Type B pancreatic cell (in vitro differentiated cells): ENCODE data around the gene NKIRAS1. TPM values are rescaled to one million over a fixed set of nuclear protein-coding genes. Genes with fewer than 3 reads are reported as not detected.

ENCODE experiments used
- DNase-seq: peaks from one replicate; pipeline ENCODE4 v3.0.0; 2021; ENCODE audit warnings: mixed read lengths; ENCODE audit not compliant: unreplicated experiment; ENCODE audit errors: extremely low spot score
- H3K27ac Mint-ChIP-seq: 2 replicates; pipeline ENCODE4 v1.8.0; 2021; ENCODE audit warnings: mild to moderate bottlenecking, mixed read lengths
- H3K27me3 Mint-ChIP-seq: 2 replicates; pipeline ENCODE4 v1.8.0; 2021; ENCODE audit warnings: mixed read lengths
- H3K36me3 Mint-ChIP-seq: 2 replicates; pipeline ENCODE4 v1.8.0; 2021; ENCODE audit warnings: mixed read lengths
- H3K4me1 Mint-ChIP-seq: one replicate; pipeline ENCODE4 v1.8.0; 2021; ENCODE audit warnings: mixed read lengths; ENCODE audit not compliant: unreplicated experiment
- H3K4me3 Mint-ChIP-seq: 2 replicates; pipeline ENCODE4 v1.8.0; 2021; ENCODE audit warnings: mild to moderate bottlenecking, mixed read lengths
- H3K9me3 Mint-ChIP-seq: 2 replicates; pipeline ENCODE4 v1.8.0; 2021; ENCODE audit warnings: mixed read lengths
- total RNA-seq: library from RNA; stranded (reverse); gene quantifications from 2 replicates; pipeline ENCODE4 v1.2.1, GENCODE V29; 2021; ENCODE audit warnings: low replicate concordance
- TF ChIP-seq, protein P1 (sequence below): fragments of 200-600 bp; sonication (generic); conservative IDR thresholded peaks from 2 replicates; pipeline ENCODE4 v1.5.0; 2021; ENCODE audit warnings: antibody characterized with exemption, mild to moderate bottlenecking

NKIRAS1 gene
- total RNA-seq, 1 donor from 2014 or later: 10.8 TPM

DNA sequence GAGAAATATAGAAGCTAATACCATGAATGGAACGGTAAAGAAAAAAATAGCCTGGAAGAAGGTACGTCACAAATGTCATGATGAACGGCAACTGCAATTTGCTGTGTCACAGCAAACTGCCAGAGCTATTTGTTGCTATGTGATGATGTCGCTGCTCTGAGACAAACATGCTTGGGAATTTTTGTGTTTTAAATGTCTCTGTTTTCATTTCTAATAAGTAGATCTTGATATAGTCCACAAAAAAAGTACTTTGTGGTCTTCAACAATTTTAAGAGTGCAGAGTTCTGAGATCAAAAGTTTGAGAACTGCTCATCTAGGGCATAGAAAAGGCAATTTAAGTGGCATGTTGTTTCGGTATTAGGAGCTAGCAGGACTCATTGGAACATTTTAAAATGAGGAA lies 24.0 kb upstream of the NKIRAS1 start:
- Mint-ChIP-seq H3K4me1 (peaks cover 17% of the 10 kb centered on the region), H3K27ac (no peak overlapping the region), H3K27me3 (peaks cover 18% of the 10 kb centered on the region), H3K4me3 (no peak overlapping the region), H3K36me3 (no peaks in the 10 kb centered on the region), H3K9me3 (peaks cover 4% of the 10 kb centered on the region)
- TF ChIP-seq, protein P1, sequence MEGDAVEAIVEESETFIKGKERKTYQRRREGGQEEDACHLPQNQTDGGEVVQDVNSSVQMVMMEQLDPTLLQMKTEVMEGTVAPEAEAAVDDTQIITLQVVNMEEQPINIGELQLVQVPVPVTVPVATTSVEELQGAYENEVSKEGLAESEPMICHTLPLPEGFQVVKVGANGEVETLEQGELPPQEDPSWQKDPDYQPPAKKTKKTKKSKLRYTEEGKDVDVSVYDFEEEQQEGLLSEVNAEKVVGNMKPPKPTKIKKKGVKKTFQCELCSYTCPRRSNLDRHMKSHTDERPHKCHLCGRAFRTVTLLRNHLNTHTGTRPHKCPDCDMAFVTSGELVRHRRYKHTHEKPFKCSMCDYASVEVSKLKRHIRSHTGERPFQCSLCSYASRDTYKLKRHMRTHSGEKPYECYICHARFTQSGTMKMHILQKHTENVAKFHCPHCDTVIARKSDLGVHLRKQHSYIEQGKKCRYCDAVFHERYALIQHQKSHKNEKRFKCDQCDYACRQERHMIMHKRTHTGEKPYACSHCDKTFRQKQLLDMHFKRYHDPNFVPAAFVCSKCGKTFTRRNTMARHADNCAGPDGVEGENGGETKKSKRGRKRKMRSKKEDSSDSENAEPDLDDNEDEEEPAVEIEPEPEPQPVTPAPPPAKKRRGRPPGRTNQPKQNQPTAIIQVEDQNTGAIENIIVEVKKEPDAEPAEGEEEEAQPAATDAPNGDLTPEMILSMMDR: no peak
- no peak for DNase-seq

DNA sequence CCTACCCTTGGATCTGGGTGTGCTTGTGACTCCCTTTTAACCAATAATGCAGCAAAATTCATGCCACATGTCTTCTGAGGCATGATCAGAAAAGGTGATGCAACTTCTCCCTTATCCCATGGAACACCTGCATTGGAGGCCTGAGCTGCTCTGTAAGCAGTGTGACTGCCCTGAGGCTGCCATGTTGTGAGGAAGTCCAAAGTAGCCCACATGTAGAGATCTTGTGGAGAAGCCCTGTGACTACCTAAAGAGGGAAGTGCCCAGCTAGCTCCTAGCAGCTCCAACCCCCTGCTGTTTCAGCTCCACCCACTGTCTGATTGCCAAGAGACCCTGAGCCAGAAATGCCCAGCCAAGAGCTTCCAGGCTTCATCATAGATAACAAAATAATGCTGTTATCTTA lies 21.9 kb upstream of the NKIRAS1 start:
- Mint-ChIP-seq H3K36me3 (no peaks in the 10 kb centered on the region), H3K27ac (no peak overlapping the region), H3K9me3 (peaks cover 4% of the 10 kb centered on the region), H3K27me3 (peaks cover 9% of the 10 kb centered on the region), H3K4me3 (no peak overlapping the region), H3K4me1 (peaks cover 11% of the 10 kb centered on the region)
- TF ChIP-seq, protein P1: no peak
- no peak for DNase-seq

DNA sequence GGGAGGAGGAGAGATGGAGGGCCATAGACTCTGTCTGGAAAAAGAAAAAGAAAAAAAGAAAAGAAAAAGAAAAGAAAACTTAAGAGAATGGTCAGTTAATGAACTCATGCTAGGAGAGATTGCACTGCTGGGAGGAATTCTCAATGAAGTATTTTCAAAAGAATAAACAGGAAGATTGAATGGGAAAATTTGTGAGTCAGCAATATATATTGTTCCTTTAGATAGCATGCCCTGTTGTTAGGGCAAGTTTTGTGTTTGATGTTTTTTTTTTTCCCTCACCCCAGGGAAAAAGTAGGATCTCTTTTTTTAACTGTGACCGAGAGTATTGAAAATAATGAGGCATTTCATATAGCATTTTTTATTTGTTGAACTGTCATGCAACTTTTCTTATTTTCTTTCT lies 20.5 kb upstream of the NKIRAS1 start:
- H3K4me1 Mint-ChIP-seq: peaks cover 7% of the 10 kb centered on the region
- DNase-seq: no peak
- peak overlapping the region; percentile 43 for H3K27ac Mint-ChIP-seq
- TF ChIP-seq, protein P1: no peak
- no peak overlapping the region for H3K4me3 Mint-ChIP-seq
- H3K36me3 Mint-ChIP-seq: no peaks in the 10 kb centered on the region
- H3K27me3 Mint-ChIP-seq: peaks cover 3% of the 10 kb centered on the region
- H3K9me3 Mint-ChIP-seq: peaks cover 4% of the 10 kb centered on the region

DNA sequence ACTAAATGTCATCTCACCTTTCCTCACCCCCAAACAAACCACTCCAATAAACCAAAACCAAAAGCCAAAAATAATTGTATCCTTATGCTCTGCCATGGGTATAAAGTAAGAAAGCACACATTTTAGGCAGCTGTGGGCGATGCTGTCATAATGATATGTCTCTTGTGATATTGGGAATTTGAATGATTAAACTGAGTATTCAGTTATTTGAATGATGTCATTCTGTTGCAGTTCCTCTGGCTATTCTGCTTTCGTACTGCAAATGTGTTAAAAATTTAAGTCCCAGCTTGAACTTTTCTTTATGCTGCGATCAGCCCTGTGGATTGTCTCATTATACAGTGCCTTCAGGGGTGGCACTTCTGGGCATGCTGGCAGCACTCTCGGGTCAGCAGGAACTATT lies 17.5 kb upstream of the NKIRAS1 start:
- Mint-ChIP-seq H3K4me3 (no peak overlapping the region), H3K36me3 (no peaks in the 10 kb centered on the region), H3K27ac (no peak overlapping the region), H3K9me3 (peaks cover 4% of the 10 kb centered on the region), H3K27me3 (peaks cover 3% of the 10 kb centered on the region), H3K4me1 (peaks cover 13% of the 10 kb centered on the region)
- TF ChIP-seq, protein P1: no peak
- DNase-seq: no peak

DNA sequence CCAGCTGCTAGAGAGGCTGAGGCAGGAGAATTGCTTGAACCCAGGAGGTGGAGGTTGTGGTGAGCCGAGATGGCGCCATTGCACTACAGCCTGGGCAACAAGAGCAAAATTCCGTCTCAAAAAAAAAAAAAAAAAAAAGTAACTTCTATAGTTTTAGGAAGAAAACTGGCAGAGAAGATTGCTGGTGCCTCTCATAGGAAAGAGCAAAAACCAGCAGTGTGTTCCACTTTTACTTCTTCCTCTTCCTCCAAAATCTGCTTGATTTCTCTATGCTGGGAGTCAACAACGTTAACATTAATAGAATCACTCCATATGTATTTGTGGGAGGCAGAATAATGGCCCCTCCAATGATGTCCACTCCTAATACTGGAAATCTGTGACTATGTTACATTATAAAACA lies 15.8 kb upstream of the NKIRAS1 start:
- Mint-ChIP-seq H3K4me3 (no peak overlapping the region), H3K4me1 (peaks cover 13% of the 10 kb centered on the region), H3K27ac (no peak overlapping the region), H3K36me3 (no peaks in the 10 kb centered on the region), H3K27me3 (peaks cover 3% of the 10 kb centered on the region), H3K9me3 (no peaks in the 10 kb centered on the region)
- no peak for DNase-seq
- TF ChIP-seq, protein P1: no peak

DNA sequence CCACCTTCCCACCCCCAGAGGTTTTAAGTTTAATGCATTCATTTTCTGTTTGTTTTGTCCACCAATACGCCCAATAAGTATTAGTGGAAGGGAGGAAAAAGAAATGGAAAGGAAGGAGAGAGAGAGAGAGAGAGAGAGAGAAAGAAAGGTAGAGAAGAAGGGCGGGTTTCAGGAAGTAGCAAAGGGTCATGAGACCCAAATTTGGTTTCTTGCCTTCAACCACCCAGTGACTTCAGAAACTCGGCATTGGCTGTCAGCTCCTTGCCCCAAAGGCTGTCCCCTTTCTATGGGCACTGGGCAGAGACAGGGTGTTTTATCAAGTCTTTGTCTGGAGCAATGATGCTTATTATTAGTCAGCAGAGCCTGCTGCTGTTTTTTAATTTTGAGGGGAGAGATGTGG lies 14.8 kb upstream of the NKIRAS1 start:
- TF ChIP-seq, protein P1: no peak
- Mint-ChIP-seq H3K9me3 (no peaks in the 10 kb centered on the region), H3K27ac (no peak overlapping the region), H3K4me1 (peaks cover 9% of the 10 kb centered on the region), H3K4me3 (no peak overlapping the region), H3K36me3 (no peaks in the 10 kb centered on the region), H3K27me3 (no peaks in the 10 kb centered on the region)
- DNase-seq: no peak
